Naive thymus-derived CD4-positive, alpha-beta T cell (primary cell): ENCODE measurements around the gene BCOR. TPM values are rescaled to one million over a fixed set of nuclear protein-coding genes. Genes with fewer than 3 reads are reported as not detected.

Source experiments
- ATAC-seq: fragments of 150-1000 bp; cut with Tn5 transposase; 2 replicates; pipeline ENCODE4 v1.10.0; 2021; ENCODE audit warnings: mild to moderate bottlenecking, moderate library complexity
- CTCF ChIA-PET: fragments of 350-600 bp; sonication (Branson Sonifier 250); formaldehyde crosslinking; loops from one replicate; lab custom pipeline; 2021; ENCODE audit warnings: antibody characterized with exemption; lab: Charles Lee
- POLR2A ChIA-PET: fragments of 350-600 bp; sonication (Branson Sonifier 250); formaldehyde crosslinking; loops from one replicate; lab custom pipeline; 2021; ENCODE audit warnings: antibody characterized with exemption, inconsistent platforms; lab: Charles Lee
- DNase-seq, 9 donors: peaks; one replicate each; pipeline versions ENCODE4 v3.0.0 to v3.0.0-alpha.2; 2020 to 2022; ENCODE audit warnings: mixed read lengths in 1 of 9
- H3K27ac ChIP-seq: one replicate; pipeline ENCODE4 v1.7.0; 2013; ENCODE audit warnings: mild to moderate bottlenecking, low read depth, low read length, moderate library complexity
- H3K27me3 ChIP-seq, 2 donors: one replicate each; pipeline ENCODE4 v1.7.0; 2013; ENCODE audit warnings: low read length in 2 of 2, mild to moderate bottlenecking in 2 of 2, moderate library complexity in 2 of 2; ENCODE audit not compliant: control insufficient read depth in 2 of 2, insufficient read depth in 2 of 2
- H3K36me3 ChIP-seq, 3 experiments: 1 replicate in 2 of 3; 2 replicates in 1 of 3; pipeline ENCODE4 v1.7.0; 2013; ENCODE audit warnings: low read length in 3 of 3, mild to moderate bottlenecking in 3 of 3, moderate library complexity in 1 of 3; ENCODE audit not compliant: insufficient read depth in 3 of 3, control insufficient read depth in 2 of 3
- H3K4me1 ChIP-seq, 2 donors: one replicate each; pipeline ENCODE4 v1.7.0; 2013; ENCODE audit warnings: low read length in 2 of 2, mild to moderate bottlenecking in 2 of 2, moderate library complexity in 1 of 2; ENCODE audit not compliant: control insufficient read depth in 2 of 2, insufficient read depth in 2 of 2
- H3K4me3 ChIP-seq: 2 replicates; pipeline ENCODE4 v1.7.0; 2013; ENCODE audit warnings: mild to moderate bottlenecking, low read length
- H3K9me3 ChIP-seq, 3 experiments: 1 replicate in 2 of 3; 2 replicates in 1 of 3; pipeline ENCODE4 v1.7.0; 2013; ENCODE audit warnings: low read length in 3 of 3; ENCODE audit not compliant: control insufficient read depth in 2 of 3
- H3K27ac Mint-ChIP-seq, 9 donors: one replicate each; pipeline ENCODE4 v1.8.0; 2020 to 2022; ENCODE audit warnings: mixed read lengths in 9 of 9, mild to moderate bottlenecking in 8 of 9, moderate library complexity in 5 of 9, inconsistent platforms in 2 of 9
- H3K27me3 Mint-ChIP-seq, 5 donors: one replicate each; pipeline ENCODE4 v1.8.0; 2021 to 2022; ENCODE audit warnings: mixed read lengths in 5 of 5, mild to moderate bottlenecking in 1 of 5
- H3K36me3 Mint-ChIP-seq, 5 donors: one replicate each; pipeline ENCODE4 v1.8.0; 2020 to 2022; ENCODE audit warnings: mixed read lengths in 5 of 5, mild to moderate bottlenecking in 3 of 5, inconsistent platforms in 1 of 5
- H3K4me1 Mint-ChIP-seq, 7 donors: one replicate each; pipeline ENCODE4 v1.8.0; 2020 to 2022; ENCODE audit warnings: mixed read lengths in 7 of 7, mild to moderate bottlenecking in 3 of 7, inconsistent platforms in 1 of 7
- H3K4me3 Mint-ChIP-seq, 10 donors: one replicate each; pipeline ENCODE4 v1.8.0; 2020 to 2022; ENCODE audit warnings: mild to moderate bottlenecking in 10 of 10, mixed read lengths in 10 of 10, moderate library complexity in 6 of 10, inconsistent platforms in 2 of 10
- H3K9me3 Mint-ChIP-seq, 11 donors: one replicate each; pipeline ENCODE4 v1.8.0; 2020 to 2022; ENCODE audit warnings: mixed read lengths in 11 of 11, mild to moderate bottlenecking in 4 of 11, inconsistent platforms in 1 of 11, moderate library complexity in 1 of 11
- intact Hi-C, 2 donors: fragments of 100-400 bp; cut with micrococcal nuclease; formaldehyde crosslinking; loops; one replicate each; pipeline ENCODE4 v1.15.1; 2023
- polyA plus RNA-seq, 2 donors: library from polyadenylated mRNA; unstranded; fragments of 300-500 nt; fragmentation: Illumina TruSeq; gene quantifications; one replicate each; pipeline ENCODE4 v1.2.3, GENCODE V29; 2021
- total RNA-seq, 6 experiments: library from RNA in 5 of 6; stranded (reverse) in 5 of 6; gene quantifications; 1 replicate in 5 of 6; 2 replicates in 1 of 6; pipeline ENCODE4 v1.2.3 and lab custom pipeline; 2021 to 2026

Gene BCOR
- total and polyA plus RNA-seq, 7 experiments from 2014 or later, result 3.8 to 55.2 (median 24.3) TPM

DNA sequence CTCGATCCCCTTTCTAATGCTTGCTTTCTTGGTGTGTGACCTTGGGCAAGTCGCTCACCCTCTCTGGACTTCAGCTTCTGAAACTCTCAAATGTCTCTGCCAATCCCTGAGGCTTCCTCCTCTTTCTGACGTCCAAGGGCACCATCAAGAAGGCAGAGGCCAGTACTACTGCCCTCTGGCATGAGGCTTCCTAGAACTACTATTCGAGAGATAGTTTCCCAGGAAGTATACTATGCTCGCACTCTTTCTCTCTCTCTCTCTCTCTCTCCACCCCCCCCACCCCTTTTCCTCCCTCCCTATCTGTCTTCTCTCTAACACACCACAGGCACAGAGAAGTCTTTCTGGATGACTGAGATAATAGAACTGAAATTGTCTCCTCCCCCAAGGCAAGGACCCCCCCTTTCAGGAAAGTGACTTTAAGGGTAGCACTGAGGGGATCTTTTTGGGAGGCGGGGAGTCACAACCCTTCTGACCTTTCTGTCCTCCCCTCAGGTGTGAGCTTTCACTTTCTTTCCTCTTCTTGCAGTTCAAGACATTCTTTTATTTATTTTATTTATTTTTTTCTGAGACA lies 20.0 kb upstream of the BCOR start:
- Histone ChIP-seq H3K9me3 (no peaks in the 10 kb centered on the region), H3K27ac (no peak overlapping the region), H3K4me1 (no peaks in the 10 kb centered on the region), H3K36me3 (no peaks in the 10 kb centered on the region), H3K27me3 (no peaks in the 10 kb centered on the region), H3K4me3 (no peak overlapping the region)
- ChIA-PET POLR2A (no interaction called here), CTCF (no interaction called here)
- no peak overlapping the region for H3K27ac Mint-ChIP-seq
- H3K9me3 Mint-ChIP-seq, result peaks cover 0 to 4% (median 0%) of the 10 kb centered on the region in 11 donors
- DNase-seq (no peak), ATAC-seq (no peak)
- no peaks in the 10 kb centered on the region for H3K36me3 Mint-ChIP-seq
- intact Hi-C loops, result no loop called here
- no peaks in the 10 kb centered on the region for H3K27me3 Mint-ChIP-seq
- H3K4me3 Mint-ChIP-seq, result no peak overlapping the region
- peaks cover 0 to 5% (median 0%) of the 10 kb centered on the region in 7 donors for H3K4me1 Mint-ChIP-seq

DNA sequence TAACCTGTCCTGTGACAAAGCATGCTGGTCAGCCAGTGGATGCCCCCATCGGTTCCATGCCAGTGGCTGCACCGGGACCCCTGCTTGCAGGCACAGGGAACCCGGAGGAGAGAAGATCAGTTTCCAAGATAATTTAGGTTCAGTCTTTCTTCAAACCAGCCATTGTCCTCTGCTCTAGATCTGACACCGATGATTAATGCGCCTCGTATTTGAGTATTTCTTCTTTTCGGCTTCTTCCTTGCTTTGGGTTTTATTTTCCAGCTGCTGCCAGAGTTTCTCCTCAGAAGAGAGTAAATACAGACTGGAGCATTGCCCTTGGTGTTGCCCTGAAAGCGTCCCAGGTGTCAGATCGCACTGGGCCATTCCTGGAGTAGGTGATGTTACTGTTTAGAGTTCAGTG lies 19.2 kb upstream of the BCOR start:
- intact Hi-C loops, result no loop called here
- ATAC-seq (no peak), DNase-seq (no peak)
- H3K9me3 ChIP-seq, result no peaks in the 10 kb centered on the region
- CTCF ChIA-PET, result no interaction called here
- H3K4me1 ChIP-seq, result no peaks in the 10 kb centered on the region
- no peaks in the 10 kb centered on the region for H3K36me3 Mint-ChIP-seq
- no peak overlapping the region for H3K4me3 Mint-ChIP-seq
- no peaks in the 10 kb centered on the region for H3K27me3 ChIP-seq
- no peak overlapping the region for H3K27ac ChIP-seq
- H3K4me3 ChIP-seq, result no peak overlapping the region
- no peaks in the 10 kb centered on the region for H3K27me3 Mint-ChIP-seq
- POLR2A ChIA-PET, result interaction anchor here (0.6 to 0.7 kb wide), 2 partner anchors 12 to 524 kb away, joined by 3 to 5 read pairs; no protein-coding TSS in a partner anchor
- H3K4me1 Mint-ChIP-seq, result peaks cover 0 to 7% (median 0%) of the 10 kb centered on the region in 7 donors
- peaks cover 0 to 4% (median 0%) of the 10 kb centered on the region in 11 donors for H3K9me3 Mint-ChIP-seq
- H3K36me3 ChIP-seq, result no peaks in the 10 kb centered on the region
- no peak overlapping the region for H3K27ac Mint-ChIP-seq

DNA sequence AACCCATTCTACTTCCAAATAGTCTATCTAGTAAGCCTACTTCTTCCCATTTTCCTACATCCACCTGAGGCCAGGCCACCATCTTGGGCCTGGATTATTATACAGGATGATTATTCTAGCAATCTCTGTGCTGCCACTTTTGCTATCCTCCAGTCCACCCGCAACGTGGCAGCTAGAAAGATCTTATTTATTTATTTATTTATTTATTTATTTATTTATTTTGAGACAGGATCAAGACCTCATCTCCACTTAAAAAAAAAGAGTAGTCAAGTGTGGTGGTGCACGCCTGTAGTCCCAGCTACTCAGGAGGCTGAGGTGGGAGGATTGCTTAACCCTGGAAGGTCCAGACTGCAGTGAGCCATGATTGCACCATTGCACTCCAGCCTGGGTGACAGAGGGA lies 15.2 kb upstream of the BCOR start:
- DNase-seq (no peak), ATAC-seq (no peak)
- no peaks in the 10 kb centered on the region for H3K9me3 ChIP-seq
- ChIA-PET POLR2A (interaction anchor here (1.2 kb wide), 1 partner anchor 12 kb away, joined by 5 read pairs; no protein-coding TSS in a partner anchor), CTCF (no interaction called here)
- no peaks in the 10 kb centered on the region for H3K27me3 ChIP-seq
- Mint-ChIP-seq H3K27me3 (peaks cover 0 to 4% (median 0%) of the 10 kb centered on the region in 5 donors), H3K4me3 (no peak overlapping the region), H3K27ac (peak overlapping the region in 1 of 9 donors; percentile 65), H3K4me1 (peaks cover 0 to 13% (median 4%) of the 10 kb centered on the region in 7 donors), H3K36me3 (no peaks in the 10 kb centered on the region), H3K9me3 (peaks cover 0 to 2% (median 0%) of the 10 kb centered on the region in 11 donors)
- no peaks in the 10 kb centered on the region for H3K36me3 ChIP-seq
- intact Hi-C loops, result no loop called here
- no peaks in the 10 kb centered on the region for H3K4me1 ChIP-seq
- H3K4me3 ChIP-seq, result no peak overlapping the region
- no peak overlapping the region for H3K27ac ChIP-seq

DNA sequence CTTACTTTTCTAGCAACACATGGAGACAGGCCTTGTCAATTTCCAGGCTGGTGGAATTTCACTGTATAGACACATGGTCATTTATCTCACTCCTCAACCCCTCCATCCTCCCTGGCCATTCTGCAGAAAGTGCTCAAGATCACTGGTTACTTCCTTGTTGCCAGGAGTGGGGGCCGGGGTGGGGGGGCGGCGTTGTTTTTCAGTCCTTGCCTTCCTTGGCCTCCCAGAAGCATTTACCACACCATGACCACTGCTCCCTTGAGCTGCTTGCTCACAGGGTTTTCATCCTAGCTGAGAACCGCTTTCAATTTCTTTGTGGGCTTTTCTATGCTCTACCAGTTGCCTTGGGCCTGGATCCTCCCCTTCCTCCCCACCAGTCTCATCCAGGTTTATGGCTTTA lies 14.1 kb upstream of the BCOR start:
- H3K4me1 ChIP-seq, result no peaks in the 10 kb centered on the region
- Mint-ChIP-seq H3K4me3 (no peak overlapping the region), H3K4me1 (peaks cover 0 to 22% (median 10%) of the 10 kb centered on the region in 7 donors), H3K27me3 (peaks cover 0 to 6% (median 0%) of the 10 kb centered on the region in 5 donors), H3K36me3 (peaks cover 0 to under 1% (median 0%) of the 10 kb centered on the region in 5 donors), H3K27ac (no peak overlapping the region), H3K9me3 (peaks cover 0 to 4% (median 0%) of the 10 kb centered on the region in 11 donors)
- H3K4me3 ChIP-seq, result no peak overlapping the region
- no peaks in the 10 kb centered on the region for H3K27me3 ChIP-seq
- ATAC-seq (no peak), DNase-seq (no peak)
- POLR2A ChIA-PET, result interaction anchor here (0.7 kb wide), 1 partner anchor 100 kb away, joined by 3 read pairs; no protein-coding TSS in a partner anchor
- CTCF ChIA-PET, result no interaction called here
- no peaks in the 10 kb centered on the region for H3K9me3 ChIP-seq
- no peaks in the 10 kb centered on the region for H3K36me3 ChIP-seq
- intact Hi-C loops, result no loop called here
- no peak overlapping the region for H3K27ac ChIP-seq

DNA sequence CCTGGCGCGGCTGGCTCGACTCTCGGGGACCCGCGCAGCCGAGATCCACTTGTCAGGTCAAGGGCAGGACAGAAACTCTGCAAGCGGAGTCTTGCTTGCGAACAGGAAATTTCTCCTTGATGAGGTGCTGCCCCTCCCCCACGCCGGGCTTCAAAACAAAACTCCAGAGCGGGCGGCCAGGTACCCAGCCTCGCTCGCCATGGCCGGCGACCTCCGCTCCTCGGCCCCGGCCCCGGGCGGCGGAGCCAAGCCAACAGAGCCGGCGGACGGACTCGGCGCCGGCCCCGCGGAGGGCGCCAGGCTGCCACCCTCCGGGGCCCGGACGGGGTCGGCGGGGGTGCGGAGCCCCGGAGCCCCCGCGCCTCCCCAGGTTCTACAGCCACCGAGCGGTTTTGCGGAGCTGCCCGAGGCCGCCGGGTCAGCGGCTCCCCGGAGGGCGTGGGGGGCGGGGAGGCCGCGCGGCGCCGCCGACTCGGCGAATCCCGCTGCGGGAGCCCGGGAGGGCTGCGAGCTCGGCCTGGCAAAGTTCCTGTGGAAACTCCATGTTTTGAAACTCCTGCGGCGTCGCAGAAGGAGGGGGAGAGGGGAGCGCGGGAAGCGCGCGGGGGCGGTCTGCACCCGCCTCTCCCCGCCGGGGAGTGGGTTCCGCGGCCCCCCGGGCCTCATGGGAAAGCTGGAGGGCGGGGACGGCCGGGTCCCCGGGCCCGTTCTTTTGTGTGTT lies 11.7 kb upstream of the BCOR start:
- Histone ChIP-seq H3K27ac (peak overlapping the region; percentile 23), H3K36me3 (no peaks in the 10 kb centered on the region), H3K4me1 (no peaks in the 10 kb centered on the region), H3K9me3 (no peaks in the 10 kb centered on the region), H3K4me3 (no peak overlapping the region), H3K27me3 (no peaks in the 10 kb centered on the region)
- Mint-ChIP-seq H3K4me3 (peak overlapping the region in 5 of 10 donors; percentile 45 to 85 (median 56)), H3K36me3 (peaks cover 0 to 1% (median 0%) of the 10 kb centered on the region in 5 donors), H3K9me3 (peaks cover 0 to 6% (median 0%) of the 10 kb centered on the region in 11 donors), H3K4me1 (peaks cover 0 to 28% (median 13%) of the 10 kb centered on the region in 7 donors), H3K27me3 (peaks cover 0 to 7% (median 0%) of the 10 kb centered on the region in 5 donors), H3K27ac (no peak overlapping the region)
- intact Hi-C loops, result loop anchor here in 1 of 2 donors (1.0 to 5.0 kb wide), 3 partner anchors 15 to 628 kb away; partner anchors contain the start of gene MED14
- ChIA-PET CTCF (no interaction called here), POLR2A (interaction anchor here (0.6 to 2.7 kb wide), 6 partner anchors 12 to 44 kb away, joined by 3 to 14 read pairs (median 4); partner anchors contain the start of gene BCOR)
- DNase-seq, result peak in 1 of 9 donors; percentile 24
- no peak for ATAC-seq

DNA sequence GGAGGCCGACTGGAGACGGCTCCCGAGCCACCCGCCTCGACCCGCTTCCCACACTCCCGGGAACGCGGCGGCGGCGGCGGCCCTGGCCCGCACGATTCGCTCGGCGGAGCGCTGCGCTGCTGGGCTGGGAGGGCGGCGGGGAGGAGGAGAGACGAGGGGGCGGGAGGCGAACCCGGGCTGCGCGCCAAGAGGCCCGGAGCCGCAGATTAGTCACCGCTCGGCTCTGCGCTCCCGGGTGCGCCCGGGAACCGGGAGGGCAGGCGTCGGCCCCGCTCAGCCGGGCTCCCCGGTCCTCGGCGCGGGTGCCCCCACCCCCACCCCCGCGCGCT lies 11.2 kb upstream of the BCOR start:
- H3K9me3 ChIP-seq, result no peaks in the 10 kb centered on the region
- Mint-ChIP-seq H3K36me3 (peaks cover 0 to 1% (median 0%) of the 10 kb centered on the region in 5 donors), H3K27me3 (peaks cover 0 to 7% (median 0%) of the 10 kb centered on the region in 5 donors), H3K27ac (no peak overlapping the region), H3K4me3 (peak overlapping the region in 9 of 10 donors; percentile 54 to 87 (median 73)), H3K4me1 (peaks cover 0 to 28% (median 13%) of the 10 kb centered on the region in 7 donors), H3K9me3 (peaks cover 0 to 4% (median 0%) of the 10 kb centered on the region in 11 donors)
- ChIA-PET POLR2A (interaction anchor here (1.1 to 2.7 kb wide), 3 partner anchors 38 to 67 kb away, joined by 4 to 7 read pairs (median 4); no protein-coding TSS in a partner anchor), CTCF (no interaction called here)
- intact Hi-C loops, result loop anchor here in 1 of 2 donors (1.0 to 5.0 kb wide), 3 partner anchors 14 to 628 kb away; partner anchors contain the start of gene MED14
- H3K4me3 ChIP-seq, result peak overlapping the region; percentile 43
- peak overlapping the region; percentile 23 for H3K27ac ChIP-seq
- DNase-seq, result peak in 5 of 9 donors; percentile 44 to 64 (median 51)
- H3K4me1 ChIP-seq, result no peaks in the 10 kb centered on the region
- no peaks in the 10 kb centered on the region for H3K27me3 ChIP-seq
- H3K36me3 ChIP-seq, result no peaks in the 10 kb centered on the region
- ATAC-seq, result peak; percentile 59
